Measurements from ENCODE around the gene ATP4B.

- TF ChIP-seq CTCF (IDR thresholded peaks at IDR 0.05; ENCODE audit: poor library complexity) = no peak
- no peak for TF ChIP-seq EZH2 (IDR thresholded peaks at IDR 0.05; ENCODE audit: borderline replicate concordance)
- no peak for TF ChIP-seq EZH2phosphoT487 (IDR thresholded peaks at IDR 0.05; ENCODE audit: low read depth, severe bottlenecking, unreplicated experiment)
Observed at GRCh38 chr13:113605461-113605860, 52.5 kb downstream of the ATP4B start.
